Heart right ventricle (tissue), 16 donors: ENCODE results near the gene SF3B1. TPM values are rescaled to one million over a fixed set of nuclear protein-coding genes. Genes with fewer than 3 reads are reported as not detected.
"Not testable (repeated sequence)": the region's sequence is repeated elsewhere in the genome, so short reads cannot be mapped to it uniquely, and the experiment has no call there.

Experiments
- ATAC-seq, 8 donors: fragments of 200-7000 bp; cut with Tn5 transposase; one replicate each; pipeline ENCODE4 v1.9.1; 2020; ENCODE audit warnings: mild to moderate bottlenecking in 8 of 8, moderate library complexity in 8 of 8, moderate number of reproducible peaks in 1 of 8
- DNase-seq, 2 donors: peaks; one replicate each; pipeline ENCODE4 v3.0.0-alpha.2; 2020
- H3K27ac ChIP-seq, 10 donors: fragments of 200-600 bp; sonication (generic) in 2 of 10; one replicate each; pipeline versions ENCODE4 v1.5.0 to v1.8.0; 2020 to 2022; ENCODE audit warnings: mild to moderate bottlenecking in 3 of 10
- H3K27me3 ChIP-seq, 7 donors: fragments of 200-600 bp; one replicate each; pipeline ENCODE4 v1.8.0; 2021 to 2022; ENCODE audit warnings: mild to moderate bottlenecking in 2 of 7
- H3K36me3 ChIP-seq, 9 donors: fragments of 200-600 bp; sonication (generic) in 1 of 9; one replicate each; pipeline versions ENCODE4 v1.5.0 to v1.8.0; 2020 to 2022; ENCODE audit warnings: mild to moderate bottlenecking in 2 of 9
- H3K4me1 ChIP-seq, 9 donors: fragments of 200-600 bp; sonication (generic) in 1 of 9; one replicate each; pipeline versions ENCODE4 v1.5.0 to v1.8.0; 2020 to 2022; ENCODE audit warnings: mild to moderate bottlenecking in 4 of 9
- H3K4me3 ChIP-seq, 10 donors: fragments of 200-600 bp; sonication (generic) in 2 of 10; one replicate each; pipeline versions ENCODE4 v1.5.0 to v1.8.0; 2020 to 2022; ENCODE audit warnings: mild to moderate bottlenecking in 7 of 10, moderate library complexity in 2 of 10
- H3K9me3 ChIP-seq, 11 donors: fragments of 200-600 bp in 10 of 11; sonication (generic) in 2 of 11; one replicate each; pipeline versions ENCODE4 v1.5.0 to v1.8.0; 2013 to 2022; ENCODE audit warnings: mild to moderate bottlenecking in 2 of 11, control low read depth in 1 of 11, moderate library complexity in 1 of 11
- WGBS, 2 donors: extraction: QIAGEN DNeasy Blood & Tissue Kit; methylation state at CpG; one replicate each; pipeline ENCODE4 v1.1.7; 2013; ENCODE audit warnings: inconsistent platforms in 1 of 2; 5-methylcytosine and 5-hydroxymethylcytosine counted together
- intact Hi-C, 10 donors: fragments of 100-400 bp; cut with DNase I; formaldehyde crosslinking; loops; one replicate each; pipeline versions ENCODE4 v1.11.1 to v1.14.2; 2022
- polyA plus RNA-seq, 2 donors: library from polyadenylated mRNA; stranded (reverse); fragments of 200-250 nt; gene quantifications; one replicate each; pipeline ENCODE4 v1.2.3, GENCODE V29; 2013
- total RNA-seq, 10 donors: library from RNA; stranded (reverse); fragmentation: NEBNext Ultra II Directional in 3 of 10; extraction: Animal tissue kit (Norgen Biotek cat#: 25700) in 3 of 10; gene quantifications; one replicate each; pipeline versions ENCODE4 v1.2.1 to v1.2.4, GENCODE V29; 2021 to 2023
- TF ChIP-seq, protein P1 (sequence below), 9 donors: fragments of 200-600 bp; sonication (generic) in 2 of 9; IDR thresholded peaks; one replicate each; pipeline versions ENCODE4 v1.5.0 to v1.8.0; 2021 to 2022; ENCODE audit warnings: antibody characterized with exemption in 9 of 9, mild to moderate bottlenecking in 5 of 9, moderate library complexity in 1 of 9
- donor health status: Arrhythmogenic right ventricular cardiomyopathy.
- donor health status: ischemic (EF 13 %, LVEDD 7.1; RV severe dilation, severe dysfunction).
- donor health status: healthy with polysubstance abuse.
- donor health status: DM: no; HTN: yes; CAD: no.
- donor health status: DM: no; HTN: no; CAD: no.
- donor health status: ischemic (EF 25% LVEDD 6.9; RV normal size, moderate dysfunction).
- donor health status: ischemic (EF 25% LVEDD 5.7; RV mildly dilated, moderate dysfunction).
- donor health status: healthy.
- donor health status: DM: yes; HTN: yes; CAD: no.
- donor health status: Ischemic cardiomyopathy.
- donor health status: ischemic (EF 35%, LVEDD 5.7; RV mildly dilated, moderate dysfunction).
- donor health status: nonischemic (EF 11% LVEDD 7.7; RV severe dilation, severe dysfunction).
- donor health status: DM: yes; HTN: yes; CAD: no.
- donor health status: PGD.
- donor health status: ischemic (EF 29% LVEDD 5.4; RV normal size, mild dysfunction).
- donor health status: nonischemic (EF 23%, LVEDD 6.1; RV moderate dilation, normal function).

Gene SF3B1
- total and polyA plus RNA-seq, 12 donors, result 103 to 206 (median 151) TPM

DNA sequence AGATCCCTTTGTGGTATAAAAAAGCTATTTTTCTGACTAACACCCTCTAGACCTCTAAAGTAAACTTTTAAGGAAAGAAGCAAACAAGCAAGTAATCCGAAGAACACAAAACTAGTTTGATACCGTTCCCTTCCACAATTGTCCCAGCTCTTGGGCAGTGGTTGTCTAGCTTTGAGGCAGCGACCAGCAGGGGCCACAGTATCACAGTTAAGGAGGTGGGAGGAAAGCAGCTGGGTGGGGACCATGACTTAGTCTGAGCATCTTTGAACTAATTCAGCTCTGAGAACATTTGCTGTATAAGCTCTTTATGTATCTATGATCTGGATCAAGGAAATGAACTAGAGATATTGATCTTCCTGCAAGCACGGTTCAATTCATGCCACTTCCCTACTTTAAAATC is 51.0 kb downstream of the SF3B1 start:
- no peak for DNase-seq
- Histone ChIP-seq H3K27me3 (no peaks in the 10 kb centered on the region), H3K9me3 (no peaks in the 10 kb centered on the region), H3K36me3 (peaks cover 0 to under 1% (median 0%) of the 10 kb centered on the region in 9 donors), H3K4me3 (no peak overlapping the region), H3K27ac (no peak overlapping the region), H3K4me1 (no peaks in the 10 kb centered on the region)
- WGBS, 2 donors, result 63 to 71% methylated on average over 4 of the region's 4 CpGs
- ATAC-seq, result no peak
- intact Hi-C loops, result loop anchor here in 1 of 10 donors (10.0 kb wide), 1 partner anchor 391 kb away; no protein-coding TSS in a partner anchor
- TF ChIP-seq, protein P1, sequence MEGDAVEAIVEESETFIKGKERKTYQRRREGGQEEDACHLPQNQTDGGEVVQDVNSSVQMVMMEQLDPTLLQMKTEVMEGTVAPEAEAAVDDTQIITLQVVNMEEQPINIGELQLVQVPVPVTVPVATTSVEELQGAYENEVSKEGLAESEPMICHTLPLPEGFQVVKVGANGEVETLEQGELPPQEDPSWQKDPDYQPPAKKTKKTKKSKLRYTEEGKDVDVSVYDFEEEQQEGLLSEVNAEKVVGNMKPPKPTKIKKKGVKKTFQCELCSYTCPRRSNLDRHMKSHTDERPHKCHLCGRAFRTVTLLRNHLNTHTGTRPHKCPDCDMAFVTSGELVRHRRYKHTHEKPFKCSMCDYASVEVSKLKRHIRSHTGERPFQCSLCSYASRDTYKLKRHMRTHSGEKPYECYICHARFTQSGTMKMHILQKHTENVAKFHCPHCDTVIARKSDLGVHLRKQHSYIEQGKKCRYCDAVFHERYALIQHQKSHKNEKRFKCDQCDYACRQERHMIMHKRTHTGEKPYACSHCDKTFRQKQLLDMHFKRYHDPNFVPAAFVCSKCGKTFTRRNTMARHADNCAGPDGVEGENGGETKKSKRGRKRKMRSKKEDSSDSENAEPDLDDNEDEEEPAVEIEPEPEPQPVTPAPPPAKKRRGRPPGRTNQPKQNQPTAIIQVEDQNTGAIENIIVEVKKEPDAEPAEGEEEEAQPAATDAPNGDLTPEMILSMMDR (IDR thresholded peaks at IDR 0.05), result no peak

DNA sequence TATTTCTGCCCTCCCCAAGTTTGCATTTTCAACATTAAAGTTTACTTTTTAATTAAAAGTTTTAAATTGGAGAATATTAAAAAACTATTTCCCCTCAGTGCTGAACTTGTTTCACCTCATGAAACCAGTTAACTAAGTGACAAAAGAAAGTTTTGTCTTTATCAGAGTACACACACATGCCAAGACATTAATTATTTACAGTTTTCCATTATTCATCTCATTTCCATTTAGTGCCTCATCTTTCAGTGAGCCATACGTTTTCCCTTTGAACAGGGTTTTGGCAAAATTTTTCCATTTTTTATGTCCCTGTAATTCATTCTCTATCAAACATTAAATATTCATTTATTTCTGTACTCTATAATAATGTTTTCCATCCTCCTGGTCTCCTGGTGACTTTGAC is 53.2 kb downstream of the SF3B1 start:
- H3K4me3 ChIP-seq, result no peak overlapping the region
- no peak for ATAC-seq
- H3K4me1 ChIP-seq, result peaks cover 0 to 6% (median 0%) of the 10 kb centered on the region in 9 donors
- intact Hi-C loops, result loop anchor here in 2 of 10 donors (2.0 to 10.0 kb wide), 2 partner anchors 269 to 393 kb away; no protein-coding TSS in a partner anchor
- H3K36me3 ChIP-seq, result no peaks in the 10 kb centered on the region
- H3K27ac ChIP-seq, result no peak overlapping the region
- WGBS, 2 donors, result 78 to 87% methylated on average over 1 of the region's 1 CpG
- no peaks in the 10 kb centered on the region for H3K27me3 ChIP-seq
- no peaks in the 10 kb centered on the region for H3K9me3 ChIP-seq
- no peak for DNase-seq
- TF ChIP-seq, protein P1 (IDR thresholded peaks at IDR 0.05), result no peak

DNA sequence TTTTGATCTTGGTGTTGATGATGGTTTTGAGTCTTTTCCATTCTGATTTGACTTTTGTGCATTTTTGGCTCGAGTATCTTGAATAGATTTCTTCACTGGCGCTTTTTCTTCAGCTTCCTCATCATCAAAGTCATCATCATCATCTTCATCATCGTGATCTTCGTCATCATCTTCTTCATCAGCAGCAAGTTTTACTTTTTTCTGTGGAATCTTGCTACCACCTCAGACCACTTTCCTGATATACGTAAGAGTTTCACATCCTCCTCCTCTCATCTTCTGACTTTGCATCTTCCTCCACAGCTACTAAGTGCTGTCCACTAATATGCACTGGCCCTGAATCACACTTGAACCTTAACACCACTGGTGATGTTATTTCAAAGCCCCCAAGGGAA is 54.9 kb downstream of the SF3B1 start:
- not testable (repeated sequence) for H3K4me3 ChIP-seq, H3K36me3 ChIP-seq, H3K4me1 ChIP-seq, H3K27ac ChIP-seq, H3K9me3 ChIP-seq, DNase-seq, ATAC-seq, H3K27me3 ChIP-seq
- intact Hi-C loops, result loop anchor here (2.0 to 10.0 kb wide), 14 partner anchors 65 to 395 kb away; partner anchors contain the start of gene ANKRD44 (in 1 of the 10)
- 89 to 94% methylated on average over 5 of the region's 5 CpGs for WGBS, 2 donors

DNA sequence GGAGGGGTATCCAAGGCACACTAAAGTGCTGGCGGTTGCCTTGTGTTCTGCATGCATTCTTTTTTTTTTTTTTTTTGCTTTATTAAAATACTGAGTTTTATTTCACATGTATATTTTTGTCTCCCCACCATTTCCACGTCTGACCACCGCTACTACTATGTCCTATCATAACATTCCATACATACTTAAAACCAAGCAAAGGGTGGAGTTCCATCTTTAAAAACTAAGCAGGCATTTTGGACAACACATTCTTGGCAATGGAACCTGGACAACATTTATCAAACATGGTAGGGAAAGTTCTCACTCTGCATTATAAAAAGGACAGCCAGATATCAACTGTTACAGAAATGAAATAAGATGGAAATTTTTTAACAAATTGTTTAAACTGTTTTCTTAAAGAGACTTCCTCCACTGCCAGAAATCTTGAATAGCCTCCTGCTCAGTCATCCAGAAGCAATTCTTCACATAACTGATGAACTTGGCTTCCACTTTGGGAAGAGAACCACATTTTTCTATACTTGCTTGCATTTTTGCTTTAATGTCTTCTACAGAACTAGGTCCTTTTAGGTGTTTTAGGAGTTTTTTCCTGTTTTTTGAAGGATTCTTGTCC is 55.4 kb downstream of the SF3B1 start:
- DNase-seq, H3K4me3 ChIP-seq: not testable (repeated sequence)
- 44 to 45% methylated on average over 3 of the region's 3 CpGs for WGBS, 2 donors

DNA sequence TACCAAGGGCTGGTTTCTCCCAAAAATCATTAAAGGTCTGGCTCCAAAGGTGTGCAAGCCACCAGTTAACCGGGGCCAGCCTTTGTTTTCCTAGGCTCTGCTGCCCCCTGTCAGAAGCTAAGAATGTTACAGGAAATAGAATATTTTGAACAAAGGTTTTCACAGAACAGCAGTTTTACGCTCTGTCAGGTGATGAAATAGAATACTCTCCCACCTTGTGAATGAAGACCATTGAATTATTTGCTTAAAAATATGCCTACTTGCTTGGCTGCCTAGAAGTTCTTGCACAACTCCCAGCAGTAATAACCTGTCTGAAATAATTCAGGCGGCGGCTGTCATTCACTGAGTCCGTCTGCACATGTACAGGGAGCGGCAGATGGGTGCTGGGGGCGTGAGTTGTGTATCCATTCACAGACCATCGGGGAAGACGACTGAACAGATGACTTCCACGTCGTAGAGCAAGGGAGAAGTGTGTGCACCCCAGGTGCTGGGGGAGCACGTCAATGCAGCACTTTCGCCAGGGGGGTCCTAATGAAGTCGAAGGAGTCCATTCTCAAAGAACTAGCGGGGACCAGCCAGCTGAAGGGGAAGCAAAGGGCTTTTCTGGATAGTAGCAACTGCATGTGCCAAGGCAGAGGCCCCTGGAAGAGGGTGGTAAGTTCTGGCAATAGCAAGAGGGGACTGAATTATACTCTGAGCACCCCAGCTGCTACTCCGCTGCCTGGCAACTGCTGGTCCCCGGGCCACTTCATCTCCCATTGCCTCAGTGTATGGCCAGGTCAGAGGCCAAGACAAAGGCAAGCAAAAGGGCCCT is 56.1 kb downstream of the SF3B1 start:
- TF ChIP-seq, protein P1 (IDR thresholded peaks at IDR 0.05), result peak; percentile 51 to 90 (median 76)

More for the DNA sequence above, 55.4 kb downstream of the SF3B1 start:
- H3K27me3 ChIP-seq, H3K4me1 ChIP-seq, H3K27ac ChIP-seq, ATAC-seq, H3K9me3 ChIP-seq, H3K36me3 ChIP-seq: not testable (repeated sequence)
- intact Hi-C loops, result loop anchor here (2.0 to 10.0 kb wide), 13 partner anchors 65 to 372 kb away; partner anchors contain the start of gene ANKRD44 (in 1 of the 10)

More for the DNA sequence above, 56.1 kb downstream of the SF3B1 start:
- no peaks in the 10 kb centered on the region for H3K9me3 ChIP-seq
- H3K27ac ChIP-seq, result no peak overlapping the region
- DNase-seq, result peak in 1 of 2 donors; percentile 43
- H3K36me3 ChIP-seq, result no peaks in the 10 kb centered on the region
- intact Hi-C loops, result loop anchor here (1.0 to 10.0 kb wide), 14 partner anchors 64 to 371 kb away; partner anchors contain the start of gene ANKRD44 (in 1 of the 10)
- no peaks in the 10 kb centered on the region for H3K27me3 ChIP-seq
- H3K4me3 ChIP-seq, result no peak overlapping the region
- WGBS, 2 donors, result 48 to 53% methylated on average over 17 of the region's 17 CpGs
- peak in 7 of 8 donors; percentile 52 to 77 (median 69) for ATAC-seq
- H3K4me1 ChIP-seq, result peaks cover 0 to 6% (median 0%) of the 10 kb centered on the region in 9 donors
